Suprapubic skin (tissue), 4 donors: ENCODE measurements around the gene DOHH. TPM values are rescaled to one million over a fixed set of nuclear protein-coding genes. Genes with fewer than 3 reads are reported as not detected.

ENCODE experiments used
- DNase-seq, 2 donors: peaks; one replicate each; pipeline ENCODE4 v3.0.0-alpha.2; 2019; ENCODE audit warnings: low spot score in 2 of 2
- H3K27ac ChIP-seq: fragments of 200-600 bp; sonication (generic); one replicate; pipeline ENCODE4 v1.5.1; 2019
- H3K27me3 ChIP-seq: fragments of 200-600 bp; sonication (generic); one replicate; pipeline ENCODE4 v1.5.1; 2019
- H3K36me3 ChIP-seq: fragments of 200-600 bp; sonication (generic); one replicate; pipeline ENCODE4 v1.5.1; 2019
- H3K4me1 ChIP-seq: fragments of 200-600 bp; sonication (generic); one replicate; pipeline ENCODE4 v1.5.1; 2019
- H3K4me3 ChIP-seq: fragments of 200-600 bp; sonication (generic); one replicate; pipeline ENCODE4 v1.5.1; 2019; ENCODE audit warnings: mild to moderate bottlenecking
- H3K9me3 ChIP-seq: fragments of 200-600 bp; sonication (generic); one replicate; pipeline ENCODE4 v1.5.1; 2019
- EP300 ChIP-seq: sonication (generic); formaldehyde crosslinking; IDR thresholded peaks from one replicate; pipeline ENCODE4 v1.6.1; 2017; ENCODE audit warnings: antibody characterized with exemption
- POLR2A ChIP-seq, 2 donors: fragments of 450-650 bp; IDR thresholded peaks; one replicate each; pipeline ENCODE4 v1.6.1; 2017; ENCODE audit warnings: antibody characterized with exemption in 2 of 2, mild to moderate bottlenecking in 2 of 2, moderate library complexity in 2 of 2
- POLR2AphosphoS5 ChIP-seq, 3 donors: sonication (generic); formaldehyde crosslinking; IDR thresholded peaks; one replicate each; pipeline ENCODE4 v1.6.1; 2017; ENCODE audit warnings: antibody characterized with exemption in 3 of 3
- WGBS: methylation state at CpG from one replicate; pipeline ENCODE4 v1.1.5; 2018; 5-methylcytosine and 5-hydroxymethylcytosine counted together
- total RNA-seq, 4 donors: library from RNA; depleted of rRNA; stranded (reverse); fragments of >200 nt; gene quantifications; one replicate each; pipeline ENCODE4 v1.1.0, GENCODE V29; 2016
- TF ChIP-seq, protein P1 (sequence below), 2 donors: fragments of 200-600 bp in 1 of 2; fragments of 450-650 bp in 1 of 2; sonication (generic) in 1 of 2; IDR thresholded peaks; one replicate each; pipeline ENCODE4 v1.5.1; 2016 to 2019; ENCODE audit warnings: antibody characterized with exemption in 2 of 2, mild to moderate bottlenecking in 1 of 2, moderate library complexity in 1 of 2

The DOHH gene
- total RNA-seq, 4 donors from 2014 or later, result 10.9 to 21.7 (median 17.9) TPM

- WGBS, result 43% methylated on average over 1 of the region's 3 CpGs
- Histone ChIP-seq H3K36me3 (peaks cover 14% of the 10 kb centered on the region), H3K27me3 (no peaks in the 10 kb centered on the region), H3K4me1 (peaks cover 35% of the 10 kb centered on the region), H3K4me3 (no peak overlapping the region), H3K9me3 (no peaks in the 10 kb centered on the region), H3K27ac (no peak overlapping the region)
- TF ChIP-seq EP300 (no peak), POLR2AphosphoS5 (IDR thresholded peaks at IDR 0.05) (no peak), POLR2A (IDR thresholded peaks at IDR 0.05) (no peak)
- TF ChIP-seq, protein P1, sequence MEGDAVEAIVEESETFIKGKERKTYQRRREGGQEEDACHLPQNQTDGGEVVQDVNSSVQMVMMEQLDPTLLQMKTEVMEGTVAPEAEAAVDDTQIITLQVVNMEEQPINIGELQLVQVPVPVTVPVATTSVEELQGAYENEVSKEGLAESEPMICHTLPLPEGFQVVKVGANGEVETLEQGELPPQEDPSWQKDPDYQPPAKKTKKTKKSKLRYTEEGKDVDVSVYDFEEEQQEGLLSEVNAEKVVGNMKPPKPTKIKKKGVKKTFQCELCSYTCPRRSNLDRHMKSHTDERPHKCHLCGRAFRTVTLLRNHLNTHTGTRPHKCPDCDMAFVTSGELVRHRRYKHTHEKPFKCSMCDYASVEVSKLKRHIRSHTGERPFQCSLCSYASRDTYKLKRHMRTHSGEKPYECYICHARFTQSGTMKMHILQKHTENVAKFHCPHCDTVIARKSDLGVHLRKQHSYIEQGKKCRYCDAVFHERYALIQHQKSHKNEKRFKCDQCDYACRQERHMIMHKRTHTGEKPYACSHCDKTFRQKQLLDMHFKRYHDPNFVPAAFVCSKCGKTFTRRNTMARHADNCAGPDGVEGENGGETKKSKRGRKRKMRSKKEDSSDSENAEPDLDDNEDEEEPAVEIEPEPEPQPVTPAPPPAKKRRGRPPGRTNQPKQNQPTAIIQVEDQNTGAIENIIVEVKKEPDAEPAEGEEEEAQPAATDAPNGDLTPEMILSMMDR (IDR thresholded peaks at IDR 0.05), result no peak
- DNase-seq, result no peak
These were observed 32.3 kb downstream of the DOHH start for GRCh38 chr19:3468211-3468610.

- Histone ChIP-seq H3K27ac (no peak overlapping the region), H3K27me3 (no peaks in the 10 kb centered on the region), H3K4me3 (no peak overlapping the region), H3K9me3 (no peaks in the 10 kb centered on the region), H3K36me3 (peaks cover 20% of the 10 kb centered on the region), H3K4me1 (peaks cover 34% of the 10 kb centered on the region)
- 94% methylated on average over 7 of the region's 10 CpGs for WGBS
- no peak for DNase-seq
- TF ChIP-seq POLR2AphosphoS5 (IDR thresholded peaks at IDR 0.05) (no peak), POLR2A (IDR thresholded peaks at IDR 0.05) (no peak), EP300 (no peak)
- TF ChIP-seq, protein P1 (IDR thresholded peaks at IDR 0.05), result no peak
These were observed 32.9 kb downstream of the DOHH start for GRCh38 chr19:3467437-3468198.

GRCh38 chr19:3466635-3467034, 33.8 kb downstream of the DOHH start:
- TF ChIP-seq POLR2A (IDR thresholded peaks at IDR 0.05), result no peak
- TF ChIP-seq, protein P1 (IDR thresholded peaks at IDR 0.05), result no peak
- no peak for TF ChIP-seq POLR2AphosphoS5 (IDR thresholded peaks at IDR 0.05)
- no peak for TF ChIP-seq EP300
- no peaks in the 10 kb centered on the region for H3K9me3 ChIP-seq
- peaks cover 26% of the 10 kb centered on the region for H3K4me1 ChIP-seq
- H3K27me3 ChIP-seq, result no peaks in the 10 kb centered on the region
- no peak for DNase-seq
- WGBS, result 36% methylated on average over 9 of the region's 9 CpGs
- H3K4me3 ChIP-seq, result no peak overlapping the region
- H3K36me3 ChIP-seq, result peaks cover 25% of the 10 kb centered on the region
- H3K27ac ChIP-seq, result no peak overlapping the region

- H3K4me3 ChIP-seq, result no peak overlapping the region
- peaks cover 26% of the 10 kb centered on the region for H3K4me1 ChIP-seq
- H3K27me3 ChIP-seq, result no peaks in the 10 kb centered on the region
- no peak for TF ChIP-seq EP300
- TF ChIP-seq POLR2AphosphoS5 (IDR thresholded peaks at IDR 0.05), result no peak
- TF ChIP-seq, protein P1 (IDR thresholded peaks at IDR 0.05), result no peak
- no peak for TF ChIP-seq POLR2A (IDR thresholded peaks at IDR 0.05)
- DNase-seq, result no peak
- no peaks in the 10 kb centered on the region for H3K9me3 ChIP-seq
- no peak overlapping the region for H3K27ac ChIP-seq
- H3K36me3 ChIP-seq, result peaks cover 29% of the 10 kb centered on the region
- WGBS, result 79% methylated on average over 7 of the region's 7 CpGs
These were observed 34.9 kb downstream of the DOHH start for GRCh38 chr19:3465552-3465951.

DNA sequence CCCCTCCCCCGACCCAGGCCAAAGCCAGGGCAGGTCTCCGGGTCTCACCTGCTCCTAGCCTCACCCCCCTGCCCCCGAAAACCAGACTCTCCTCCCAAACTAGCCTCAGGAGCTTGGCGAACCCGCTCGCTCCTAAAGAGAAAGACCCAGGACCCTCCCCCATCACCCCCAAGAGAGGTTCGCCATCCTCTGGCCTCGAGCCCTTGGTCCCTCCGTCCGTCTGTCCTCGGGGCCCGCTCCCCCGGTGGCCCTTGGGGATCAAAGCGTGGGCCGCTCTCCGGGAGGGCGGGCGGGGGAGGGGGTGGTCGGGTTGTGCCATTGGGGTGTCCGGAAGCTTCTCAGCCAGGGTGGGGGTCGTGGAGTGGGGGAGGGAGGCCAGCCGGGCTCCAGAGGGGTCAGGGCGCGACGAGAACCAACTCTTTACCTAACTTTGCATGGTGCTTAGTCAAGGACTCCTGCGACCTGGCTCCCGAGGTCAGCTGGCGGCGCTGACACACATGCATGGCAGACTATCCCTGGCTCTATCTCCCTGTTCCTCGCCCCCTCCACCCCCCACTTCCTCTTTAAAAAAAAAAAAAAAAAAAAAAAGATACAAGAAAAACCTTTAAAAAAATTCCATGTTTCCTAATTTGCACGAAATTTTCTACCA, 35.8 kb downstream of the DOHH start:
- Histone ChIP-seq H3K4me3 (no peak overlapping the region), H3K9me3 (no peaks in the 10 kb centered on the region), H3K27me3 (no peaks in the 10 kb centered on the region), H3K36me3 (peaks cover 29% of the 10 kb centered on the region), H3K4me1 (peaks cover 29% of the 10 kb centered on the region), H3K27ac (no peak overlapping the region)
- 77% methylated on average over 12 of the region's 31 CpGs for WGBS
- TF ChIP-seq POLR2AphosphoS5 (IDR thresholded peaks at IDR 0.05), result no peak
- no peak for TF ChIP-seq EP300
- TF ChIP-seq, protein P1 (IDR thresholded peaks at IDR 0.05), result no peak
- TF ChIP-seq POLR2A (IDR thresholded peaks at IDR 0.05), result no peak
- DNase-seq, result no peak
